Measurements from ENCODE around the gene NUTF2. TPM values are rescaled to one million over a fixed set of nuclear protein-coding genes. Genes with fewer than 3 reads are reported as not detected.

Gene NUTF2
- total and polyA plus RNA-seq, 2 of the 4 experiments (the other 2 are of a cell fraction), result 42.7 to 361 TPM

GRCh38 chr16:67844497-67844896 is 2.2 kb upstream of the NUTF2 start:
- POLR2A ChIA-PET (ENCODE audit: unreplicated experiment), result interaction anchor here (0.9 kb wide), 1 partner anchor 11 kb away, joined by 3 read pairs; no protein-coding TSS in a partner anchor
- intact Hi-C loops (cut with micrococcal nuclease), result no loop called here

More at GRCh38 chr16:67844497-67844896, 2.2 kb upstream of the NUTF2 start:
- peaks cover 13% of the 10 kb centered on the region for H3K4me1 ChIP-seq (ENCODE audit: control insufficient read depth, insufficient read depth, low read length)
- in situ Hi-C loops (cut with MboI; ENCODE audit: low sequenced_read_pairs) (no loop called here), dilution Hi-C loops (cut with HindIII; ENCODE audit: low sequenced_read_pairs, unreplicated experiment) (no loop called here)
- no peaks in the 10 kb centered on the region for H3K9me3 ChIP-seq (ENCODE audit: control insufficient read depth, insufficient read depth, low read length)
- H3K4me3 ChIP-seq (ENCODE audit: insufficient read depth, low read depth, low read length), result no peak overlapping the region
- H4K20me1 ChIP-seq (ENCODE audit: insufficient read depth, low read length), result peaks cover 32% of the 10 kb centered on the region
- H3K14ac ChIP-seq (replicated peaks; ENCODE audit: low read depth, low read length), result peak overlapping the region; percentile 53
- H3K23ac ChIP-seq (ENCODE audit: low read depth, low read length), result peak overlapping the region; percentile 96; the same call in 1 of the 2 replicates
- no peak overlapping the region for H3K9ac ChIP-seq (ENCODE audit: low read depth, low read length)
- no peak for TF ChIP-seq MAZ (IDR thresholded peaks at IDR 0.05; ENCODE audit: borderline replicate concordance, low read depth, low read length)
- TF ChIP-seq NFE2L2 (IDR thresholded peaks at IDR 0.05; ENCODE audit: low read depth, low read length), result no peak
- TF ChIP-seq FOS (IDR thresholded peaks at IDR 0.05; ENCODE audit: low read depth, low read length), result no peak
- no peak for TF ChIP-seq CEBPB (IDR thresholded peaks at IDR 0.05; ENCODE audit: low read depth, low read length)
- TF ChIP-seq USF2 (IDR thresholded peaks at IDR 0.05; ENCODE audit: low read depth, low read length), result no peak
- H4K91ac ChIP-seq (ENCODE audit: insufficient read depth, low read depth, low read length), result no peak overlapping the region
- 60% methylated on average over 1 of the region's 4 CpGs; no CpG with 5 or more reads in 1 of the 2 experiments for WGBS, 2 experiments (ENCODE audit: extremely low coverage in 2 of 2, insufficient read length in 1 of 2)
- no peak overlapping the region for H3K56ac ChIP-seq (ENCODE audit: extremely low read depth, insufficient read depth, low read length)
- H2AK5ac ChIP-seq (ENCODE audit: low read depth, low read length), result no peak overlapping the region
- H2BK5ac ChIP-seq (ENCODE audit: low read depth, low read length, poor library complexity, severe bottlenecking), result no peak overlapping the region
- H4K8ac ChIP-seq (ENCODE audit: low read depth in 2 of 2, low read length in 2 of 2), result peak overlapping the region in 1 of 2 experiments; percentile 4; a peak in 1 of 4 replicates
- H2BK20ac ChIP-seq (ENCODE audit: low read depth, low read length), result no peak overlapping the region
- H2AK9ac ChIP-seq (replicated peaks; ENCODE audit: low read depth, low read length, poor library complexity), result no peak overlapping the region
- H3K27me3 ChIP-seq (ENCODE audit: control insufficient read depth, insufficient read depth, low read length), result no peaks in the 10 kb centered on the region
- H3K4ac ChIP-seq (ENCODE audit: low read depth, low read length), result no peak overlapping the region
- DNase-seq (peak; percentile 51), ATAC-seq (ENCODE audit: low read depth) (no peak)
- no peak overlapping the region for H4K5ac ChIP-seq (ENCODE audit: low read depth, low read length)
- no TSS peak for BruUV-seq (replicated peaks)
- no peak overlapping the region for H3K27ac ChIP-seq (ENCODE audit: insufficient read depth, low read length)
- H3K4me2 ChIP-seq (ENCODE audit: low read depth, low read length), result peak overlapping the region; percentile 67
- H2BK120ac ChIP-seq (ENCODE audit: low read depth, low read length), result no peak overlapping the region
- CTCF ChIA-PET, result interaction anchor here (0.8 to 0.9 kb wide), 2 partner anchors 28 to 98 kb away, joined by 3 to 4 read pairs; no protein-coding TSS in a partner anchor
- no peak overlapping the region for H3K18ac ChIP-seq (ENCODE audit: low read depth, low read length)
- H3K79me1 ChIP-seq (ENCODE audit: low read depth in 1 of 2, low read length in 2 of 2), result peaks cover 24 to 64% of the 10 kb centered on the region in 2 experiments
- 0 out of 2 replicates have a peak, but pooled peaks cover 2% of the 10 kb centered on the region for H3K36me3 ChIP-seq (ENCODE audit: control insufficient read depth, insufficient read depth, low read length)
- H3K9me1 ChIP-seq (ENCODE audit: insufficient read depth, low read length), result peaks cover 21% of the 10 kb centered on the region
- H2BK15ac ChIP-seq (ENCODE audit: low read depth, low read length), result no peak overlapping the region
- no peak overlapping the region for H2AFZ ChIP-seq (replicated peaks; ENCODE audit: low read length, poor library complexity)
